HG02588 (cell line): ENCODE data around the gene TMPRSS13.
A peak's percentile ranks its signal among the peaks of the same experiment; 100 is the strongest.
"Not testable (repeated sequence)": the region's sequence is repeated elsewhere in the genome, so short reads cannot be mapped to it uniquely, and the experiment has no call there.

ENCODE experiments used
- ATAC-seq: cut with Tn5 transposase; IDR thresholded peaks from one replicate; pipeline ENCODE4 v1.9.1; 2021; ENCODE audit warnings: mild to moderate bottlenecking, moderate library complexity; ENCODE audit not compliant: unreplicated experiment

Gene TMPRSS13

GRCh38 chr11:117929142-117929915 lies at the start of gene TMPRSS13:
TSS of gene TMPRSS13 (minus strand) at chr11:117929402. CDS start at chr11:117929307, 95 bp downstream.
- no peak for ATAC-seq

- ATAC-seq: peak; percentile 18
These were observed 49.8 kb upstream of the TMPRSS13 start for GRCh38 chr11:117978991-117979390.

GRCh38 chr11:117978291-117978910 lies 49.2 kb upstream of the TMPRSS13 start:
- not testable (repeated sequence) for ATAC-seq

- ATAC-seq: not testable (repeated sequence)
These were observed 48.5 kb upstream of the TMPRSS13 start for GRCh38 chr11:117977612-117978264.

GRCh38 chr11:117977029-117977428 lies 47.8 kb upstream of the TMPRSS13 start:
- no peak for ATAC-seq

- no peak for ATAC-seq
These were observed 47.2 kb upstream of the TMPRSS13 start for GRCh38 chr11:117976445-117976844.

- no peak for ATAC-seq
These were observed 44.3 kb upstream of the TMPRSS13 start for GRCh38 chr11:117973503-117973860.

GRCh38 chr11:117972629-117973502 lies 43.7 kb upstream of the TMPRSS13 start:
- no peak for ATAC-seq

- no peak for ATAC-seq
These were observed 42.8 kb upstream of the TMPRSS13 start for GRCh38 chr11:117972044-117972443.

- no peak for ATAC-seq
These were observed 41.3 kb upstream of the TMPRSS13 start for GRCh38 chr11:117970400-117971024.

GRCh38 chr11:117969160-117969991 lies 40.2 kb upstream of the TMPRSS13 start:
- no peak for ATAC-seq

- ATAC-seq: no peak
These were observed 37.7 kb upstream of the TMPRSS13 start for GRCh38 chr11:117966908-117967307.

- ATAC-seq: no peak
These were observed 33.6 kb upstream of the TMPRSS13 start for GRCh38 chr11:117962826-117963225.

GRCh38 chr11:117961896-117962295 lies 32.7 kb upstream of the TMPRSS13 start:
- no peak for ATAC-seq

GRCh38 chr11:117960406-117960805 lies 31.2 kb upstream of the TMPRSS13 start:
- no peak for ATAC-seq

- no peak for ATAC-seq
These were observed 30.4 kb upstream of the TMPRSS13 start for GRCh38 chr11:117959438-117960149.

GRCh38 chr11:117958949-117959348 lies 29.7 kb upstream of the TMPRSS13 start:
- ATAC-seq: no peak

GRCh38 chr11:117953024-117953671 lies 23.9 kb upstream of the TMPRSS13 start:
- no peak for ATAC-seq
